ENCODE measurements around the gene QSER1.
"Not testable (repeated sequence)": the region's sequence is repeated elsewhere in the genome, so short reads cannot be mapped to it uniquely, and the experiment has no call there.

The QSER1 gene

GRCh38 chr11:32937283-32937682 lies 44.7 kb downstream of the QSER1 start:
- not testable (repeated sequence) for DNase-seq

- DNase-seq: no peak
Observed at GRCh38 chr11:32939046-32939445, 46.4 kb downstream of the QSER1 start.

- DNase-seq: no peak
Observed at GRCh38 chr11:32939866-32940265, 47.3 kb downstream of the QSER1 start.

GRCh38 chr11:32940865-32941264 lies 48.3 kb downstream of the QSER1 start:
- DNase-seq: no peak

GRCh38 chr11:32947978-32948377 lies 55.4 kb downstream of the QSER1 start:
- DNase-seq: no peak

GRCh38 chr11:32949739-32950138 lies 57.1 kb downstream of the QSER1 start:
- DNase-seq: no peak

GRCh38 chr11:32952421-32952820 lies 59.8 kb downstream of the QSER1 start:
- no peak for DNase-seq

GRCh38 chr11:32953700-32954099 lies 61.1 kb downstream of the QSER1 start:
- DNase-seq: no peak

GRCh38 chr11:32960553-32961164 lies 68.0 kb downstream of the QSER1 start:
- DNase-seq: no peak

GRCh38 chr11:32962016-32962415 lies 69.4 kb downstream of the QSER1 start:
- no peak for DNase-seq

GRCh38 chr11:32963721-32964120 lies 71.1 kb downstream of the QSER1 start:
- no peak for DNase-seq

GRCh38 chr11:32968541-32968940 lies 75.9 kb downstream of the QSER1 start:
- DNase-seq: no peak

GRCh38 chr11:32972233-32972632 lies 79.6 kb downstream of the QSER1 start:
- DNase-seq: not testable (repeated sequence)

- DNase-seq: no peak
Observed at GRCh38 chr11:32972781-32973180, 80.2 kb downstream of the QSER1 start.

- DNase-seq: no peak
Observed at GRCh38 chr11:32982626-32983025, 90.0 kb downstream of the QSER1 start.

- DNase-seq: no peak
Observed at GRCh38 chr11:32983506-32983905, 90.9 kb downstream of the QSER1 start.

- no peak for DNase-seq
Observed at GRCh38 chr11:32985600-32985999, 93.0 kb downstream of the QSER1 start.

GRCh38 chr11:32987851-32988250 lies 95.2 kb downstream of the QSER1 start:
- DNase-seq: no peak

GRCh38 chr11:32990481-32990880 lies 97.9 kb downstream of the QSER1 start:
- DNase-seq: no peak

GRCh38 chr11:32991427-32991826 lies 98.8 kb downstream of the QSER1 start:
- no peak for DNase-seq

- DNase-seq: no peak
Observed at GRCh38 chr11:32991898-32992297, 99.3 kb downstream of the QSER1 start.

- DNase-seq: no peak
Observed at GRCh38 chr11:33000181-33000580, 107.6 kb downstream of the QSER1 start.

- DNase-seq: no peak
Observed at GRCh38 chr11:33001281-33001680, 108.7 kb downstream of the QSER1 start.

- DNase-seq: no peak
Observed at GRCh38 chr11:33001751-33002542, 109.3 kb downstream of the QSER1 start.

GRCh38 chr11:33005175-33005574 lies 112.6 kb downstream of the QSER1 start:
- DNase-seq: no peak
